Measurements from ENCODE around the gene ADGRG3. TPM values are rescaled to one million over a fixed set of nuclear protein-coding genes. Genes with fewer than 3 reads are reported as not detected.

Gene ADGRG3, protein sequence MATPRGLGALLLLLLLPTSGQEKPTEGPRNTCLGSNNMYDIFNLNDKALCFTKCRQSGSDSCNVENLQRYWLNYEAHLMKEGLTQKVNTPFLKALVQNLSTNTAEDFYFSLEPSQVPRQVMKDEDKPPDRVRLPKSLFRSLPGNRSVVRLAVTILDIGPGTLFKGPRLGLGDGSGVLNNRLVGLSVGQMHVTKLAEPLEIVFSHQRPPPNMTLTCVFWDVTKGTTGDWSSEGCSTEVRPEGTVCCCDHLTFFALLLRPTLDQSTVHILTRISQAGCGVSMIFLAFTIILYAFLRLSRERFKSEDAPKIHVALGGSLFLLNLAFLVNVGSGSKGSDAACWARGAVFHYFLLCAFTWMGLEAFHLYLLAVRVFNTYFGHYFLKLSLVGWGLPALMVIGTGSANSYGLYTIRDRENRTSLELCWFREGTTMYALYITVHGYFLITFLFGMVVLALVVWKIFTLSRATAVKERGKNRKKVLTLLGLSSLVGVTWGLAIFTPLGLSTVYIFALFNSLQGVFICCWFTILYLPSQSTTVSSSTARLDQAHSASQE
- total RNA-seq, result not detected in 2 replicates

DNA sequence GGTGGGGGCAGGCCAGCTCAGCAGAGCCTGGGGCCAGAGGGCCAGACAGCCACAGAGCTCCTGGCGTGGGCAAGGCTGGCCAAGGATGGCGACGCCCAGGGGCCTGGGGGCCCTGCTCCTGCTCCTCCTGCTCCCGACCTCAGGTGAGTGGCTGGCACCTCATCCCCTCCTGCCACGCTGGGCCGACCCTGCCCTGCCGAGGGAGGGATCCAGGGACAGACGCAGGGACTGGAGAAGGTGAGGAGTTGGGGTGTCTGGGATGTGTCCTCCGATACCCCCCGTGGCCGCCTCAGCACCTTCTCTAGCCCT lies at the start of gene ADGRG3:
Gene ADGRG3 (plus strand): TSS at position 44 of the 309 bp plus-strand sequence. CDS start 42 bp downstream, at position 86.

GRCh38 chr16:57628008-57628781 lies 39.9 kb upstream of the ADGRG3 start, which contains the start of gene ADGRG1:
TSS of gene ADGRG1 (plus strand) at chr16:57628630. CDS start at chr16:57650288, 21,658 bp downstream.

DNA sequence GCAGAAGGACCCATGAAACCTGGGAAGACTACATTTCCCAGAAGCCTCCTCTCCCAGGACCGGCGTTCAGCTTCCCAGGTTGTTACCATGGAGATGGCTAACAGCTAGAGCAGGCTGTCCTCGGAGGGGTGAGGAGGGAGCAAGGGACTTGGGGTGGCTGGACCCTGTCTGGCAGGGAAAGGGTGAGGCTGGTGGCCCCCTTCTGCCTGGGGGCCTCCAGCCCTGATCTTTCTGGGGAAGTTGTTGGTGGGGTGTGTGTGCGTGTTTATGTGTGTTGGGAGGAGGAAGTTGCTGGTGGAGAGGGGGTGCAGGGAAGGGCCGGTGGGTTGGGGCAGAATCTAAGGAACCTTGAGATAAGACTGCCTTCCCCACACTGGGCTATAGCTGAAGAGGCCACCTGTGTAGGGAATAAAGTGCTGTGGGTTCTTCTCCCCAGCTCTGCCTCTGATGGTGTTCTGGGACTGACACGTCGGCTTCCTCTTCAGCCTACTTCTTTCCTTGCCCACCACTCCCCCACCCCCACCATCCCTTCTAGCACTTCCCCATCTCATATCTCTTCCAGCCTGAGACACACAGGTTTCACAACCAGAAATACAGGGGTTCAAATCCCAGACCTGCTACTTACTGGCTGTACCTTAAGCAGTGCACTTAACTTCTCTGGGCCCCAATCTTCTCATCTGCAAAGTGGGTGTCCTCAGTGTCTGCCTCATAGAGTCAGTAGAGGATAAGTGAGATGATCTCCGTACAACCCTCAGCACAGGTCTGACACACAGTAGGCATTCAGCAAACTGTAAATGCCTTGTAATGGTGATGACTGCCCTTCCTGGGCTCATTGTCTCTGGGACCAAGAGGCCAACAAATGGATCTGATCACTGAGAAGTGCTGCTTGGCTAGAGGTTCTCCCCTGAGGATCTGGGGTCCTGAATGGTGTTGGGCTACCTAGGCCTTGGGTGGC lies 26.9 kb downstream of the ADGRG3 start, which contains the start of gene DRC7:
Gene DRC7 (plus strand): TSS at position 82 of the 955 bp plus-strand sequence. CDS start 3,144 bp downstream, outside the sequence.

DNA sequence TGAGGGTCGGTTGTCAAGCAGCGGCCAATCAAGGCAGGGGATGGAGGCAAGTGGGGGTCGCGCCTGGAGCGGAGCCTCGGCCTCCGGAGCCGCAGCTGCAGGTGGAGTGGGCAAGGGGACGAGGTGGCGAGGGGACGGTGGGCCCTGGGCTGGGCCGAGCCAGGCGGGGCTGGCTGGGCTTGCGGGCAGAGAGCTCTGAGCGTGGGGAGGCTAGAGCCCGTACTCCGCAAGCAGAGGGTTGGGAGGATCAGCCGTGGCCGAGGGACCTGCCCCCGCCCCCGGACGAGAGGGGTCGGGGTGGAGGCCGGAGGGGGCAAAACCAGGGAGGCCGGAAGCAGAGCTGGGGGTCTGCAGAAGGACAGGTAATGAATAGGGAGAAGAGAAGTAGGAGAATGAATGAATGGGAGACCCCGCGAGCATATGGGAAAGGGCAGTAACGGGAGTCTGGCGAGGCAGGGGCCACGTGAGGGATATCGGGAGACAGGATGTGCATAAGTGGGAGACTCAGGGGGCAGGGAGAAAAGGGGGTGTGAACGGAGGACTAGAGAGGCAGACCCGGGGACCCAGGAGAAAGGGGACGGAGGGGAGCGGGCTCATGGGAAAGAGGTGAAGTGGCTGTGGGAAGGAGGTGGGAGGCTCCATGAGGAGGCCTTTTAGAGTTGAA lies 67.8 kb downstream of the ADGRG3 start, which contains the start of gene KATNB1:
Gene KATNB1 (plus strand): TSS at position 16 of the 664 bp plus-strand sequence. CDS start 1,474 bp downstream, outside the sequence.

Other genes starting within 250 kb of the ADGRG3 start
- 37.2 and 41.8 TPM in 2 replicates for gene CIAPIN1, start 220.9 kb upstream of the ADGRG3 start, total RNA-seq
- gene COQ9, start 220.8 kb upstream of the ADGRG3 start, total RNA-seq, result 33.8 and 43.5 TPM in 2 replicates
- gene POLR2C, start 205.6 kb upstream of the ADGRG3 start, total RNA-seq, result 113 and 150 TPM in 2 replicates
- 33.8 and 47.7 TPM in 2 replicates for gene DOK4, start 181.8 kb upstream of the ADGRG3 start, total RNA-seq
- 12.7 and 20.3 TPM in 2 replicates for gene CCDC102A, start 131.7 kb upstream of the ADGRG3 start, total RNA-seq
- not detected in 2 replicates for gene ADGRG5, start 125.7 kb upstream of the ADGRG3 start, total RNA-seq
- 4.5 and 6.1 TPM in 2 replicates for gene ADGRG1, start 39.7 kb upstream of the ADGRG3 start, total RNA-seq
- gene DRC7, start 26.5 kb downstream of the ADGRG3 start, total RNA-seq, result 0.38 TPM in 1 of 2 replicates, not detected in the other
- gene KATNB1, start 67.5 kb downstream of the ADGRG3 start, total RNA-seq, result 19.2 and 25.5 TPM in 2 replicates
- gene KIFC3, start 134.2 kb downstream of the ADGRG3 start, total RNA-seq, result 45.7 and 56.9 TPM in 2 replicates